ENCODE measurements around the gene SLC5A9.
"Not testable (repeated sequence)": the region's sequence is repeated elsewhere in the genome, so short reads cannot be mapped to it uniquely, and the experiment has no call there.

Gene SLC5A9

GRCh38 chr1:48246727-48247126 lies 24.2 kb downstream of the SLC5A9 start:
- no peak for DNase-seq

DNA sequence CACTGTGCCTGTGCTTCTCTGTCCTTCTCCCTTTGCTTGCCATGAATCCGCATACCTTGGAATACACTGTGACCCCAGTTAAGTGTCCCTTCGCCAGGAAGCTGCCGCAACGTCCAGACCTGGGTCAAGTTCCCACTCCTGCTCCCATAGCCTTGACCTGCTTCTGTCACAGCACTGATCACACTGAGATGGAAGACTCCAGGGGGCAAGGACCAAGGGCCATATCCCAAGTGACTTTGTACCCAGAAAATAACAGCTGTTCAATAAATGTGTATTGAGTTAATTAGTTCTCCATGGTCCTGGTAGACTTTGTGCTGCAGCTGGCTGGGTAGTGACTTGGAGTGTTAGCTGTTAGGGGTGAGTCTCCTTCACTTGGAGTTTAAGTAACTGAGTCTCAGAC lies 25.8 kb downstream of the SLC5A9 start:
- no peak for DNase-seq

GRCh38 chr1:48249868-48250267 lies 27.4 kb downstream of the SLC5A9 start:
- DNase-seq = no peak

GRCh38 chr1:48250572-48250971 lies 28.1 kb downstream of the SLC5A9 start:
- DNase-seq = no peak

- DNase-seq = no peak
Observed at GRCh38 chr1:48251323-48251722, 28.8 kb downstream of the SLC5A9 start.

DNA sequence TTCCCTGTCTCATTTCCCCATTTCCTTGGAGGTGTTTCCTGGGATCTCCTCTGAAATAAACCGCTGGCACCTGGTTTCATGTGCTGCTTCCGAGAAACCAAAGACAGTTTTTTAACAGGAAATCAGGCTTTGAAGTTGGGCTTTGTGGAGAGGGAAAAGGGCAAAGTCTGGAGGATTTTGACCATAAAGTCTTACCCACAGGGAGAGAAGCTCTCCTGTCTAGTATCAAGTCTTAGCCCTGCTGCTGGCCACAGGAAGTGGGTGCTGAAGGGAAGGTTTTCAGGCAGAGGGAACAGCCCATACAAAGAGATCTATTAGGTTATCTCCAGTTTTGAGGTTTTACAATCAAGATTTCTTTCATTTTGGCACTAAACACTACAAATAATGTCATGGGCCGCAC lies 29.3 kb downstream of the SLC5A9 start:
- DNase-seq = no peak

GRCh38 chr1:48254254-48254653 lies 31.7 kb downstream of the SLC5A9 start:
- DNase-seq = no peak

GRCh38 chr1:48258106-48258505 lies 35.6 kb downstream of the SLC5A9 start:
- no peak for DNase-seq

GRCh38 chr1:48261881-48262400 lies 39.4 kb downstream of the SLC5A9 start:
- no peak for DNase-seq

- no peak for DNase-seq
Observed at GRCh38 chr1:48263041-48263440, 40.5 kb downstream of the SLC5A9 start.

DNA sequence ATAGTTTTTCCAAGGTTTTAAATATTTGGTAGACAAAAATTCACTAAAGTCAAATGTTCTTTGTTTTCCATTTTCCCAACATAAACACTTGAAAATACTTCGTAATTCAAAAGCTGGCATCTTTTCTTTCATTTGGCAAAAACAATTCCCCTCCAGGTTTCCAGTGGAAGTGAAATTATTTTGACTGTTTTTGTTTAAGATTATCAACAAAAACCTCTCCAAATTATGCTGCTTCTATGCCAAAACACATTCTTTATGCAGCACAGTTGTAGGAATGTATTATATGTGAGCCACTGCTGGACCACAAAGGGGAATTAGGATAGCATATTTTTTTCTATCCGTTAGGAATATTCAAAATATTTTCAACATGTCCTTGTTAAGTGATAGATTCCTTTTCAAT lies 44.1 kb downstream of the SLC5A9 start:
- DNase-seq = no peak

GRCh38 chr1:48277437-48277836 lies 54.9 kb downstream of the SLC5A9 start:
- DNase-seq = not testable (repeated sequence)

DNA sequence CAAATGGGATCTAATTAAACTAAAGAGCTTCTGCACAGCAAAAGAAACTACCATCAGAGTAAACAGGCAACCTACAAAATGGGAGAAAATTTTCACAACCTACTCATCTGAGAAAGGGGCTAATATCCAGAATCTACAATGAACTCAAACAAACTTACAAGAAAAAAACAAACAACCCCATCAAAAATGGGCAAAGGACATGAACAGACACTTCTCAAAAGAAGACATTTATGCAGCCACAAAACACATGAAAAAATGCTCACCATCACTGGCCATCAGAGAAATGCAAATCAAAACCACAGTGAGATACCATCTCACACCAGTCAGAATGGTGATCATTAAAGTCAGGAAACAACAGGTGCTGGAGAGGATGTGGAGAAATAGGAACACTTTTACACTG lies 59.8 kb downstream of the SLC5A9 start:
- DNase-seq = not testable (repeated sequence)

DNA sequence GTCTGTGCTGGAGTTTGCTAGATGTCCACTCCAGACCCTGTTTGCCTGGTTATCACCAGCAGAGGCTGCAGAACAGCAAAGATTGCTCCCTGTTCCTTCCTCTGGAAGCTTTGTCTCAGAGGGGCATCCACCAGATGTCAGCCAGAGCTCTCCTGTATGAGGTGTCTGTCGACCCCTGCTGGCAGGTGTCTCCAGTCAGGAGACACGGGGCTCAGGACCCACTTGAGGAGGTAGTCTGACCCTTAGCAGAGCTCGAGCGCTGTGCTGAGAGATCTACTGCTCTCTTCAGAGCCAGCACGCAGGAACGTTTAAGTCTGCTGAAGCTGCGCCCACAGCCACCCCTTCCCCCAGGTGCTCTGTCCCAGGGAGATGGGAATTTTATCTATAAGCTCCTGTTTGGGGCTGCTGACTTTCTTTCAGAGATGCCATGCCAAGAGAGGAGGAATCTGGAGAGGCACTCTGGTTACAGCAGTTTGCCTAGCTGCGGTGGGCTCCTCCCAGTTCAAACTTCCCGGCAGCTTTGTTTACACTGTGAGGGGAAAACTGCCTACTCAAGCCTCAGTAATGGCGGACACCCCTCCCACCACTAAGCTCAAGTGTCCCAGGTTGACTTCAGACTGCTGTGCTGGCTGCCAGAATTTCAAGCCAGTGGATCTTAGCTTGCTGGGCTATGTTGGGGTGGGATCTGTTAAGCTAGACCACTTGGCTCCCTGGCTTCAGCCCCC lies 62.3 kb downstream of the SLC5A9 start:
- not testable (repeated sequence) for DNase-seq

DNA sequence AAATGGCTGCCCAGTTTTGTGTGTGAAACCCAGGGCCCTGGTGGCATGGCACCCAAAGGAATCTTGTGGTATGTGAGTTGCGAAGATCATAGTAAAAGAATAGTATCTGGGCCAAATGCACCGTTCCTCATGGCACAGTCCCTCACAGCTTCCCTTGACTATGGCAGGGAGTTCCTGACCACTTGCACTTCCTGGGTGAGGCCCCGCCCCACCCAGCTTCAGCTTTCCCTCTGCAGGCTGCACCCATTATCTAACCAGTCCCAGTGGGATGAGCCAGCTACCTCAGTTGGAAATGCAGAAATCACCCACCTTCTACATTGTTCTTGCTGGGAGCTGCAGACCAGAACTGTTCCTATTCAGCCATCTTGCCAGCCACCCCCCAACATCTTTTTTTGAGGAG lies 63.0 kb downstream of the SLC5A9 start:
- DNase-seq = no peak

- no peak for DNase-seq
Observed at GRCh38 chr1:48291421-48291820, 68.9 kb downstream of the SLC5A9 start.

GRCh38 chr1:48292706-48293105 lies 70.2 kb downstream of the SLC5A9 start:
- no peak for DNase-seq

GRCh38 chr1:48294094-48294493 lies 71.6 kb downstream of the SLC5A9 start:
- DNase-seq = not testable (repeated sequence)

GRCh38 chr1:48294656-48295055 lies 72.1 kb downstream of the SLC5A9 start:
- DNase-seq = no peak

Data from effector CD8-positive, alpha-beta T cell (primary cell).